Heart right ventricle (tissue), 16 donors: Measurements from ENCODE around the gene PGM1. TPM values are rescaled to one million over a fixed set of nuclear protein-coding genes. Genes with fewer than 3 reads are reported as not detected.
A peak's percentile ranks its signal among the peaks of the same experiment; 100 is the strongest.
"Not testable (repeated sequence)": the region's sequence is repeated elsewhere in the genome, so short reads cannot be mapped to it uniquely, and the experiment has no call there.

Experiments used
- ATAC-seq, 8 donors: fragments of 200-7000 bp; cut with Tn5 transposase; one replicate each; pipeline ENCODE4 v1.9.1; 2020; ENCODE audit warnings: mild to moderate bottlenecking in 8 of 8, moderate library complexity in 8 of 8, moderate number of reproducible peaks in 1 of 8
- DNase-seq, 2 donors: peaks; one replicate each; pipeline ENCODE4 v3.0.0-alpha.2; 2020
- H3K27ac ChIP-seq, 10 donors: fragments of 200-600 bp; sonication (generic) in 2 of 10; one replicate each; pipeline versions ENCODE4 v1.5.0 to v1.8.0; 2020 to 2022; ENCODE audit warnings: mild to moderate bottlenecking in 3 of 10
- H3K27me3 ChIP-seq, 7 donors: fragments of 200-600 bp; one replicate each; pipeline ENCODE4 v1.8.0; 2021 to 2022; ENCODE audit warnings: mild to moderate bottlenecking in 2 of 7
- H3K36me3 ChIP-seq, 9 donors: fragments of 200-600 bp; sonication (generic) in 1 of 9; one replicate each; pipeline versions ENCODE4 v1.5.0 to v1.8.0; 2020 to 2022; ENCODE audit warnings: mild to moderate bottlenecking in 2 of 9
- H3K4me1 ChIP-seq, 9 donors: fragments of 200-600 bp; sonication (generic) in 1 of 9; one replicate each; pipeline versions ENCODE4 v1.5.0 to v1.8.0; 2020 to 2022; ENCODE audit warnings: mild to moderate bottlenecking in 4 of 9
- H3K4me3 ChIP-seq, 10 donors: fragments of 200-600 bp; sonication (generic) in 2 of 10; one replicate each; pipeline versions ENCODE4 v1.5.0 to v1.8.0; 2020 to 2022; ENCODE audit warnings: mild to moderate bottlenecking in 7 of 10, moderate library complexity in 2 of 10
- H3K9me3 ChIP-seq, 11 donors: fragments of 200-600 bp in 10 of 11; sonication (generic) in 2 of 11; one replicate each; pipeline versions ENCODE4 v1.5.0 to v1.8.0; 2013 to 2022; ENCODE audit warnings: mild to moderate bottlenecking in 2 of 11, control low read depth in 1 of 11, moderate library complexity in 1 of 11
- CTCF ChIP-seq, 9 donors: fragments of 200-600 bp; sonication (generic) in 2 of 9; IDR thresholded peaks; one replicate each; pipeline versions ENCODE4 v1.5.0 to v1.8.0; 2021 to 2022; ENCODE audit warnings: antibody characterized with exemption in 9 of 9, mild to moderate bottlenecking in 5 of 9, moderate library complexity in 1 of 9
- WGBS, 2 donors: extraction: QIAGEN DNeasy Blood & Tissue Kit; methylation state at CpG; one replicate each; pipeline ENCODE4 v1.1.7; 2013; ENCODE audit warnings: inconsistent platforms in 1 of 2; 5-methylcytosine and 5-hydroxymethylcytosine counted together
- intact Hi-C, 10 donors: fragments of 100-400 bp; cut with DNase I; formaldehyde crosslinking; loops; one replicate each; pipeline versions ENCODE4 v1.11.1 to v1.14.2; 2022
- polyA plus RNA-seq, 2 donors: library from polyadenylated mRNA; stranded (reverse); fragments of 200-250 nt; gene quantifications; one replicate each; pipeline ENCODE4 v1.2.3, GENCODE V29; 2013
- total RNA-seq, 10 donors: library from RNA; stranded (reverse); fragmentation: NEBNext Ultra II Directional in 3 of 10; extraction: Animal tissue kit (Norgen Biotek cat#: 25700) in 3 of 10; gene quantifications; one replicate each; pipeline versions ENCODE4 v1.2.1 to v1.2.4, GENCODE V29; 2021 to 2023
- donor health status: Arrhythmogenic right ventricular cardiomyopathy.
- donor health status: ischemic (EF 13 %, LVEDD 7.1; RV severe dilation, severe dysfunction).
- donor health status: healthy with polysubstance abuse.
- donor health status: DM: no; HTN: yes; CAD: no.
- donor health status: DM: no; HTN: no; CAD: no.
- donor health status: ischemic (EF 25% LVEDD 6.9; RV normal size, moderate dysfunction).
- donor health status: ischemic (EF 25% LVEDD 5.7; RV mildly dilated, moderate dysfunction).
- donor health status: healthy.
- donor health status: DM: yes; HTN: yes; CAD: no.
- donor health status: Ischemic cardiomyopathy.
- donor health status: ischemic (EF 35%, LVEDD 5.7; RV mildly dilated, moderate dysfunction).
- donor health status: nonischemic (EF 11% LVEDD 7.7; RV severe dilation, severe dysfunction).
- donor health status: DM: yes; HTN: yes; CAD: no.
- donor health status: PGD.
- donor health status: ischemic (EF 29% LVEDD 5.4; RV normal size, mild dysfunction).
- donor health status: nonischemic (EF 23%, LVEDD 6.1; RV moderate dilation, normal function).

PGM1 gene
- total and polyA plus RNA-seq, 12 donors = 20.4 to 363 (median 251) TPM

GRCh38 chr1:63575340-63575826, 17.8 kb upstream of the PGM1 start:
- Histone ChIP-seq H3K4me3 (no peak overlapping the region), H3K36me3 (peaks cover 0 to 15% (median 0%) of the 10 kb centered on the region in 9 donors), H3K27ac (no peak overlapping the region), H3K4me1 (peaks cover 0 to 4% (median 0%) of the 10 kb centered on the region in 9 donors), H3K9me3 (peaks cover 0 to 4% (median 0%) of the 10 kb centered on the region in 11 donors), H3K27me3 (no peaks in the 10 kb centered on the region)
- WGBS, 2 donors = 76 to 78% methylated on average over 4 of the region's 4 CpGs
- peak in 5 of 8 donors; percentile 18 to 49 (median 38) for ATAC-seq
- DNase-seq = no peak
- intact Hi-C loops = loop anchor here in 3 of 10 donors (5.0 to 10.0 kb wide), 2 partner anchors 669 to 672 kb away; no protein-coding TSS in a partner anchor
- peak; percentile 73 to 88 (median 78) for TF ChIP-seq CTCF (IDR thresholded peaks at IDR 0.05)

- intact Hi-C loops, H3K27ac ChIP-seq, DNase-seq, H3K27me3 ChIP-seq, H3K36me3 ChIP-seq, ATAC-seq, H3K4me3 ChIP-seq: not testable (repeated sequence)
- 89 to 92% methylated on average over 1 of the region's 1 CpG for WGBS, 2 donors
- peaks cover 0 to 20% (median 6%) of the 10 kb centered on the region in 9 donors for H3K4me1 ChIP-seq
- H3K9me3 ChIP-seq = peaks cover 0 to 26% (median 0%) of the 10 kb centered on the region in 11 donors
These were observed 6.9 kb upstream of the PGM1 start for GRCh38 chr1:63586326-63586725.

GRCh38 chr1:63590166-63590560, 3.0 kb upstream of the PGM1 start:
- intact Hi-C loops = no loop called here

GRCh38 chr1:63592536-63593302, 492 bp upstream of the PGM1 start:
- no peak for TF ChIP-seq CTCF (IDR thresholded peaks at IDR 0.05)
- H3K36me3 ChIP-seq = no peaks in the 10 kb centered on the region
- no peak for DNase-seq
- H3K9me3 ChIP-seq = no peaks in the 10 kb centered on the region
- H3K4me3 ChIP-seq = peak overlapping the region in 9 of 10 donors; percentile 65 to 93 (median 82)
- WGBS, 2 donors = 27 to 29% methylated on average over 18 of the region's 18 CpGs
- H3K4me1 ChIP-seq = peaks cover 0 to 49% (median 23%) of the 10 kb centered on the region in 9 donors
- H3K27me3 ChIP-seq = no peaks in the 10 kb centered on the region
- intact Hi-C loops = no loop called here
- ATAC-seq = peak in 1 of 8 donors; percentile 16
- H3K27ac ChIP-seq = peak overlapping the region; percentile 88 to 98 (median 96)

More at GRCh38 chr1:63590166-63590560, 3.0 kb upstream of the PGM1 start:
- peaks cover 0 to 35% (median 12%) of the 10 kb centered on the region in 9 donors for H3K4me1 ChIP-seq
- no peak overlapping the region for H3K4me3 ChIP-seq
- no peak for ATAC-seq
- peaks cover 0 to 6% (median 0%) of the 10 kb centered on the region in 11 donors for H3K9me3 ChIP-seq
- no peak for TF ChIP-seq CTCF (IDR thresholded peaks at IDR 0.05)
- H3K27ac ChIP-seq = peak overlapping the region in 6 of 10 donors; percentile 32 to 78 (median 58)
- H3K27me3 ChIP-seq = no peaks in the 10 kb centered on the region
- DNase-seq = no peak
- 63 to 64% methylated on average over 3 of the region's 3 CpGs for WGBS, 2 donors
- H3K36me3 ChIP-seq = peaks cover 0 to 7% (median 0%) of the 10 kb centered on the region in 9 donors
